Astrocyte (in vitro differentiated cells and primary cell): ENCODE results near the gene ITPA. TPM values are rescaled to one million over a fixed set of nuclear protein-coding genes. Genes with fewer than 3 reads are reported as not detected.

Source experiments
- DNase-seq: peaks from one replicate; pipeline ENCODE4 v3.0.0-alpha.2; 2010; ENCODE audit warnings: low read depth
- FAIRE-seq: peaks from 2 replicates; lab custom pipeline; 2011; peaks lifted over from hg19 to GRCh38; lab: Jason Lieb, UNC
- H2AFZ ChIP-seq: 2 replicates; pipeline ENCODE4 v1.6.0; 2012; ENCODE audit warnings: low read depth, low read length, inconsistent platforms
- H3K27ac ChIP-seq: 2 replicates; pipeline ENCODE4 v1.5.1; 2011; ENCODE audit warnings: low read depth, low read length, inconsistent platforms
- H3K27me3 ChIP-seq: 2 replicates; pipeline ENCODE4 v1.6.0; 2011; ENCODE audit warnings: low read length, inconsistent platforms; ENCODE audit not compliant: insufficient read depth
- H3K36me3 ChIP-seq: 2 replicates; pipeline ENCODE4 v1.5.1; 2011; ENCODE audit warnings: low read length, inconsistent platforms; ENCODE audit not compliant: insufficient read depth
- H3K4me1 ChIP-seq: 2 replicates; pipeline ENCODE4 v1.5.1; 2011; ENCODE audit warnings: low read length, inconsistent platforms; ENCODE audit not compliant: insufficient read depth
- H3K4me2 ChIP-seq: 2 replicates; pipeline ENCODE4 v1.6.0; 2012; ENCODE audit warnings: low read length, inconsistent platforms
- H3K4me3 ChIP-seq: 2 replicates; pipeline ENCODE4 v1.5.1; 2011; ENCODE audit warnings: low read depth, mild to moderate bottlenecking, low read length, inconsistent platforms; ENCODE audit not compliant: insufficient read depth
- H3K79me2 ChIP-seq: 2 replicates; pipeline ENCODE4 v1.6.0; 2012; ENCODE audit warnings: mild to moderate bottlenecking, low read length, inconsistent platforms; ENCODE audit not compliant: insufficient read depth
- H3K9ac ChIP-seq: 2 replicates; pipeline ENCODE4 v1.6.0; 2012; ENCODE audit warnings: mild to moderate bottlenecking, low read length, inconsistent platforms
- H3K9me3 ChIP-seq: 2 replicates; pipeline ENCODE4 v1.5.1; 2012; ENCODE audit warnings: low read depth, mild to moderate bottlenecking, low read length, inconsistent platforms; ENCODE audit not compliant: insufficient read depth
- H4K20me1 ChIP-seq: 2 replicates; pipeline ENCODE4 v1.6.0; 2012; ENCODE audit warnings: low read length, inconsistent platforms; ENCODE audit not compliant: insufficient read depth
- H3K27ac Mint-ChIP-seq: one replicate; pipeline ENCODE4 v1.8.0; 2021; ENCODE audit warnings: mild to moderate bottlenecking, mixed read lengths; ENCODE audit not compliant: unreplicated experiment
- H3K27me3 Mint-ChIP-seq: one replicate; pipeline ENCODE4 v1.8.0; 2021; ENCODE audit warnings: low read depth, mixed read lengths; ENCODE audit not compliant: unreplicated experiment
- H3K36me3 Mint-ChIP-seq: one replicate; pipeline ENCODE4 v1.8.0; 2021; ENCODE audit warnings: low read depth, mixed read lengths; ENCODE audit not compliant: unreplicated experiment
- H3K4me1 Mint-ChIP-seq: one replicate; pipeline ENCODE4 v1.8.0; 2021; ENCODE audit warnings: low read depth, mixed read lengths; ENCODE audit not compliant: unreplicated experiment
- H3K4me3 Mint-ChIP-seq: one replicate; pipeline ENCODE4 v1.8.0; 2021; ENCODE audit warnings: mild to moderate bottlenecking, moderate library complexity, mixed read lengths; ENCODE audit not compliant: unreplicated experiment
- H3K9me3 Mint-ChIP-seq: one replicate; pipeline ENCODE4 v1.8.0; 2021; ENCODE audit warnings: mild to moderate bottlenecking, mixed read lengths; ENCODE audit not compliant: unreplicated experiment
- CTCF ChIP-seq: IDR thresholded peaks from 2 replicates; pipeline ENCODE4 v1.5.1; 2011; ENCODE audit warnings: low read depth, mild to moderate bottlenecking, inconsistent platforms, low read length, moderate library complexity; ENCODE audit not compliant: insufficient read depth
- EZH2 ChIP-seq: IDR thresholded peaks from 2 replicates; pipeline ENCODE4 v1.6.1; 2012; ENCODE audit warnings: mild to moderate bottlenecking, low read length, inconsistent platforms; ENCODE audit not compliant: insufficient read depth
- total RNA-seq: library from RNA; stranded (reverse); gene quantifications from 2 replicates; pipeline ENCODE4 v1.2.1, GENCODE V29; 2021

The ITPA gene
- total RNA-seq, 1 donor from 2014 or later: 55.5 TPM

DNA sequence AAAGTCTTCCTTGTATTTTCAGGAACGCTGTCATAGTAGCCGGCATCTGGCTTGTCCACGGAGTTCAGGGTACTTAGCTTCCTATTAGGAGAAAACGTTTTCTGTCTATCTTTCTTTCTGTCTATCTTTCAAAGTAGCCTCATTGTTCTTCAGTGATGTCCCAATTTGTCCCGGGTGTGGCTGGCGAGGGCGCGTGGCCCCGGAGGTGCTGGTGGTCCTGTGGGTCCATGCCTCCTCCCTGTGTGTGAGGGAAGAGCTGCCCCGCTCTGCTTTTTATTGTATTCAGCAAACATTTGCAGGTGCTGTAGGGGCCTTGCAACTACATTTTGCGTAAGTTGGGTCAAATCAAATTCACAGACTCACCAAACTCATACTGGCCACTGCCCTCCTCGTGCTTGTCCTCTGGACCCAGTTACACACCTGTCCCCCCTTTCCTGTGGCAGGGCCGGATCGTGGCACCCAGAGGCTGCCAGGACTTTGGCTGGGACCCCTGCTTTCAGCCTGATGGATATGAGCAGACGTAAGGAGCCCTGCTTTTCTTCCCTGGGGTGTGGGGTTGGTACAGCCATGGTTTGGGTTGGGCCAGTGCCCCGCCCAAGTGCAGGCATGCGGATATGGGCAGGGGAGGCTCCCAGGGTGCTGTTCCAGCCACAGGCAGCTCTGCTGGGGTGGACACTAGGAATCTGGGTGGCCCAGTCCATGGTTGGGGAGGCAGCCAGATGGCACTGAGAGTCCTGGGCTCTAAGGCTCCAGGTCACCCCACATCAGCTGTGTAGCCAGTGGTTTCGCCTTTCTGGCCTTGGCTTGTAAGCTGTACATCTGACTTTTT, 12.3 kb downstream of the ITPA start:
- H3K79me2 ChIP-seq: no peaks in the 10 kb centered on the region
- no peak for DNase-seq
- no peak overlapping the region for H3K4me3 ChIP-seq
- FAIRE-seq: no peak
- Mint-ChIP-seq H3K4me3 (no peak overlapping the region), H3K27ac (no peak overlapping the region), H3K27me3 (no peaks in the 10 kb centered on the region), H3K36me3 (peaks cover 5% of the 10 kb centered on the region), H3K9me3 (no peaks in the 10 kb centered on the region), H3K4me1 (peaks cover 12% of the 10 kb centered on the region)
- no peaks in the 10 kb centered on the region for H3K9me3 ChIP-seq
- H3K27ac ChIP-seq: no peak overlapping the region
- TF ChIP-seq CTCF: no peak
- no peak for TF ChIP-seq EZH2
- H3K9ac ChIP-seq: no peak overlapping the region
- no peak overlapping the region for H2AFZ ChIP-seq
- no peaks in the 10 kb centered on the region for H3K27me3 ChIP-seq
- H4K20me1 ChIP-seq: peaks cover 5% of the 10 kb centered on the region
- peaks cover 6% of the 10 kb centered on the region for H3K36me3 ChIP-seq
- H3K4me2 ChIP-seq: no peak overlapping the region
- H3K4me1 ChIP-seq: no peaks in the 10 kb centered on the region

GRCh38 chr20:3222635-3223600, 13.6 kb downstream of the ITPA start:
- H3K27me3 Mint-ChIP-seq: no peaks in the 10 kb centered on the region
- no peak overlapping the region for H3K27ac Mint-ChIP-seq
- DNase-seq (no peak), FAIRE-seq (no peak)
- no peak overlapping the region for H3K4me3 Mint-ChIP-seq
- H3K36me3 ChIP-seq: peaks cover 6% of the 10 kb centered on the region
- TF ChIP-seq CTCF (no peak), EZH2 (no peak)
- no peaks in the 10 kb centered on the region for H3K9me3 ChIP-seq
- H3K4me1 ChIP-seq: no peaks in the 10 kb centered on the region
- H2AFZ ChIP-seq: no peak overlapping the region
- no peaks in the 10 kb centered on the region for H3K9me3 Mint-ChIP-seq
- no peaks in the 10 kb centered on the region for H3K79me2 ChIP-seq
- H3K27me3 ChIP-seq: no peaks in the 10 kb centered on the region
- H3K4me1 Mint-ChIP-seq: peaks cover 15% of the 10 kb centered on the region
- H3K27ac ChIP-seq: no peak overlapping the region
- H3K4me3 ChIP-seq: no peak overlapping the region
- no peak overlapping the region for H3K9ac ChIP-seq
- H3K36me3 Mint-ChIP-seq: peaks cover 6% of the 10 kb centered on the region
- peaks cover 5% of the 10 kb centered on the region for H4K20me1 ChIP-seq
- no peak overlapping the region for H3K4me2 ChIP-seq
